Measurements from ENCODE around the gene NOTCH1. TPM values are rescaled to one million over a fixed set of nuclear protein-coding genes. Genes with fewer than 3 reads are reported as not detected.

NOTCH1 gene
- total RNA-seq, 1 donor from 2014 or later = 26.6 TPM

- ATAC-seq (ENCODE audit: low read depth) = no peak
- CTCF ChIA-PET = no interaction called here
- no peak for TF ChIP-seq CTCF (IDR thresholded peaks at IDR 0.05)
- Mint-ChIP-seq H3K27ac (no peak overlapping the region), H3K27me3 (no peaks in the 10 kb centered on the region), H3K36me3 (ENCODE audit: low read depth) (no peaks in the 10 kb centered on the region), H3K9me3 (no peaks in the 10 kb centered on the region), H3K4me1 (peaks cover 3% of the 10 kb centered on the region), H3K4me3 (no peak overlapping the region)
- POLR2A ChIA-PET = no interaction called here
- intact Hi-C loops (cut with micrococcal nuclease) = no loop called here
- DNase-seq = no peak
These were observed 25.7 kb upstream of the NOTCH1 start for GRCh38 chr9:136571531-136571930.

GRCh38 chr9:136570916-136571315 lies 25.1 kb upstream of the NOTCH1 start:
- ChIA-PET CTCF (no interaction called here), POLR2A (no interaction called here)
- no peak for TF ChIP-seq CTCF (IDR thresholded peaks at IDR 0.05)
- Mint-ChIP-seq H3K27ac (no peak overlapping the region), H3K36me3 (ENCODE audit: low read depth) (no peaks in the 10 kb centered on the region), H3K27me3 (no peaks in the 10 kb centered on the region), H3K4me3 (no peak overlapping the region), H3K4me1 (no peaks in the 10 kb centered on the region), H3K9me3 (no peaks in the 10 kb centered on the region)
- ATAC-seq (ENCODE audit: low read depth) = no peak
- intact Hi-C loops (cut with micrococcal nuclease) = no loop called here
- no peak for DNase-seq

GRCh38 chr9:136570191-136570845 lies 24.5 kb upstream of the NOTCH1 start:
- DNase-seq = no peak
- ChIA-PET CTCF (no interaction called here), POLR2A (no interaction called here)
- intact Hi-C loops (cut with micrococcal nuclease) = no loop called here
- no peaks in the 10 kb centered on the region for H3K4me1 Mint-ChIP-seq
- no peak overlapping the region for H3K27ac Mint-ChIP-seq
- no peaks in the 10 kb centered on the region for H3K9me3 Mint-ChIP-seq
- no peak for TF ChIP-seq CTCF (IDR thresholded peaks at IDR 0.05)
- H3K27me3 Mint-ChIP-seq = no peaks in the 10 kb centered on the region
- ATAC-seq (ENCODE audit: low read depth) = no peak
- H3K36me3 Mint-ChIP-seq (ENCODE audit: low read depth) = no peaks in the 10 kb centered on the region
- H3K4me3 Mint-ChIP-seq = no peak overlapping the region

- intact Hi-C loops (cut with micrococcal nuclease) = no loop called here
- Mint-ChIP-seq H3K9me3 (no peaks in the 10 kb centered on the region), H3K27me3 (no peaks in the 10 kb centered on the region), H3K27ac (no peak overlapping the region), H3K36me3 (ENCODE audit: low read depth) (no peaks in the 10 kb centered on the region), H3K4me1 (no peaks in the 10 kb centered on the region), H3K4me3 (no peak overlapping the region)
- no peak for ATAC-seq (ENCODE audit: low read depth)
- no peak for DNase-seq
- POLR2A ChIA-PET = no interaction called here
- TF ChIP-seq CTCF (IDR thresholded peaks at IDR 0.05) = no peak
- CTCF ChIA-PET = no interaction called here
These were observed 23.8 kb upstream of the NOTCH1 start for GRCh38 chr9:136569526-136570148.

GRCh38 chr9:136568288-136569081 lies 22.6 kb upstream of the NOTCH1 start:
- no peak overlapping the region for H3K4me3 Mint-ChIP-seq
- ChIA-PET CTCF (no interaction called here), POLR2A (no interaction called here)
- no peaks in the 10 kb centered on the region for H3K27me3 Mint-ChIP-seq
- TF ChIP-seq CTCF (IDR thresholded peaks at IDR 0.05) = no peak
- H3K4me1 Mint-ChIP-seq = no peaks in the 10 kb centered on the region
- intact Hi-C loops (cut with micrococcal nuclease) = no loop called here
- no peaks in the 10 kb centered on the region for H3K36me3 Mint-ChIP-seq (ENCODE audit: low read depth)
- H3K9me3 Mint-ChIP-seq = no peaks in the 10 kb centered on the region
- H3K27ac Mint-ChIP-seq = no peak overlapping the region
- ATAC-seq (ENCODE audit: low read depth) (no peak), DNase-seq (no peak)

Measured in activated B cell treated with CpG ODN at 0.5 μM for 24 hours (primary cell).